AG10803 (cell line): Measurements from ENCODE around the gene RHOT2.
A peak's percentile ranks its signal among the peaks of the same experiment; 100 is the strongest.

Experiments used
- DNase-seq: peaks from one replicate; pipeline ENCODE4 v3.0.0; 2010; ENCODE audit warnings: low read depth
- H3K4me3 ChIP-seq: 2 replicates; pipeline ENCODE4 v1.5.1; 2011; ENCODE audit warnings: mild to moderate bottlenecking, low read length, control low read depth
- CTCF ChIP-seq: conservative IDR thresholded peaks from 2 replicates; pipeline ENCODE4 v1.5.1; 2011; ENCODE audit warnings: mild to moderate bottlenecking, low read length, control low read depth, inconsistent platforms

The RHOT2 gene

DNA sequence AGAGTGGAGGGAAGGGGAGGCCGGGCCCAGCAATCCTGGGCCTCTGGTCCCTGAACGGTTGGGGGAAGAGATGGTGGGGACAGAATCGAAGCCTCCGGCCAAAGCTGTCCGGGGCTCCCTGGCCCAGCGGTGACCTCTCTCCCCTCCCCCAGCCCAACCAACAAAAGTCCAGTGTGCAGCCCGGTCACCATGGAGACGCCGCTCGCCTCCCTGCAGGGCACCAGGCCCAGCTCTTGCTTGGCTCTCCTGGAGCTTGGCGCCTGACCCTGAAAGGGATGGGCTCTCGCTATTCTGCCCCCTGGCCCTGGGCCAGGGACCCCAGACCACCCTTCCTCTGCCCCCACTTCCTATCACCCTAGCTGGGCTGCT is 48.3 kb downstream of the RHOT2 start:
- peak overlapping the region; percentile 58 for H3K4me3 ChIP-seq
- DNase-seq = peak; percentile 38
- no peak for TF ChIP-seq CTCF

DNA sequence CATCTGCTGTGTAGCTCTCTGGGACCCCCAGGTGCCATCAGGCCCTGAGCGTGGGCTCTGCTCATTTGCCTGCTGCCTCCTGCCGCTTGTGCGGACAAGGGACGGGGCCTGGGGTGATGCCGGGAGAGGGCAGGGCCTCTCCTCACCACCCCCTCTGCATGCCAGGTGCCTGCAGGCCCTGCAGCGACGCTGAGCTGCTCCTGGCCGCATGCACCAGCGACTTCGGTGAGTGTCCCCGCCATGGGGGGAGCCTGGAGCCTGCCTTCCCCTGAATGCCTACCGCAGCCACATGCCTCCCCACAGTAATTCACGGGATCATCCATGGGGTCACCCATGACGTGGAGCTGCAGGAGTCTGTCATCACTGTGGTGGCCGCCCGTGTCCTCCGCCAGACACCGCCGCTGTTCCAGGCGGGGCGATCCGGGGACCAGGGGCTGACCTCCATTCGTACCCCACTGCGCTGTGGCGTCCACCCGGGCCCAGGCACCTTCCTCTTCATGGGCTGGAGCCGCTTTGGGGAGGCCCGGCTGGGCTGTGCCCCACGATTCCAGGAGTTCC is 48.9 kb downstream of the RHOT2 start:
- no peak for TF ChIP-seq CTCF
- H3K4me3 ChIP-seq = no peak overlapping the region
- DNase-seq = no peak

DNA sequence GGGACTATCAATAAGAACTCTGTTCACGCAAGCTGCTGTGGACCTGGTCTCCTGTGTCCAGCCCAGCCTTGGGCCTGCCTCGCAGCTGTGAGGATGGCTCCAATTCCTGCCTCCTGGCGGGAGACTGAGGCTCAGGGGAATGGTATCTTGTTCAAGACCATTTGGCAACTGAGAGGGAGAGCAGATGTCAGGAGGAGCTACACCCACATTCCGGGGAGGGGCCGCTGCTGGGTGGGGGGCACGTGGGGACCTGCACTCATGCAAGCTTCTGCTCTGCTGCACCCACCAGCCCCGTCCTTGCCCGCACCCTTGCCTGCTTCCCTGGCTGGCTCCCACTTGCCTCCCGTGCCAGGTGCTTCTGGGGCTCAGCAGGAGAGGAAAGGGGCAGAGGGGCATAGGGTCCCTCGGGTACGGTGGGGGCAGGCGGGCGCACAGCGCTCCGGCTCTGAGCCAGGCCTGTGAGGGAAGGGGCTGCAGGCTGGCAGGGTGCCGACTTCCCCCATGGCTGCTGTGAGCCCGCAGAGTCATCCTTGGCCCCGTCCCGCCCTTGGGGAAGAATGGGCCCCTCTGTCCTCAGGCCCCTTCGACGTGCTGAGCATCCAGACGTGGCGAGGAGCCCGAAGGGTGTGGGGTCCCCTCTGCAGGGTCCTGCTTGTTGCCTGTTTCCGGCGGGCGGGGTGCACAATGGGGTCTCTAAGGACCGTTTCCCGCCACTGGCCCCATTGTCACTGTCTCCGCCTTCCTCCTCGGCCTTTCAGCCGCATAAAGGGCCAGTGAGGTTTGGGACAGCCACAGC is 49.7 kb downstream of the RHOT2 start:
- no peak for TF ChIP-seq CTCF
- no peak for DNase-seq
- H3K4me3 ChIP-seq = no peak overlapping the region

GRCh38 chr16:718389-718788 is 50.5 kb downstream of the RHOT2 start:
- no peak for TF ChIP-seq CTCF
- no peak overlapping the region for H3K4me3 ChIP-seq
- no peak for DNase-seq

GRCh38 chr16:718922-719321 is 51.0 kb downstream of the RHOT2 start:
- H3K4me3 ChIP-seq = no peak overlapping the region
- no peak for TF ChIP-seq CTCF
- no peak for DNase-seq

- TF ChIP-seq CTCF = peak; percentile 29
- peak overlapping the region; percentile 70 for H3K4me3 ChIP-seq
- DNase-seq = no peak
These were observed 52.0 kb downstream of the RHOT2 start for GRCh38 chr16:719815-720446.
